ENCODE data around the gene UNC45B.
"Not testable (repeated sequence)": the region's sequence is repeated elsewhere in the genome, so short reads cannot be mapped to it uniquely, and the experiment has no call there.

UNC45B gene

GRCh38 chr17:35169835-35170363, 22.3 kb downstream of the UNC45B start:
- no peak for DNase-seq (ENCODE audit: low read depth in 2 of 3, low spot score in 1 of 3)

- no peak for DNase-seq (ENCODE audit: low read depth in 2 of 3, low spot score in 1 of 3)
Measured at GRCh38 chr17:35170968-35171771, 23.6 kb downstream of the UNC45B start.

GRCh38 chr17:35171834-35172233, 24.2 kb downstream of the UNC45B start:
- DNase-seq (ENCODE audit: low read depth in 2 of 3, low spot score in 1 of 3), result no peak

- not testable (repeated sequence) for DNase-seq (ENCODE audit: low read depth in 2 of 3, low spot score in 1 of 3)
Measured at GRCh38 chr17:35172321-35172720, 24.7 kb downstream of the UNC45B start.

- DNase-seq (ENCODE audit: low read depth in 2 of 3, low spot score in 1 of 3), result no peak
Measured at GRCh38 chr17:35174835-35175334, 27.3 kb downstream of the UNC45B start.

- DNase-seq (ENCODE audit: low read depth in 2 of 3, low spot score in 1 of 3), result no peak
Measured at GRCh38 chr17:35175638-35176415, 28.2 kb downstream of the UNC45B start.

GRCh38 chr17:35176897-35177296, 29.3 kb downstream of the UNC45B start:
- no peak for DNase-seq (ENCODE audit: low read depth in 2 of 3, low spot score in 1 of 3)

- not testable (repeated sequence) for DNase-seq (ENCODE audit: low read depth in 2 of 3, low spot score in 1 of 3)
Measured at GRCh38 chr17:35179379-35179778, 31.8 kb downstream of the UNC45B start.

GRCh38 chr17:35183332-35183731, 35.7 kb downstream of the UNC45B start:
- DNase-seq (ENCODE audit: low read depth in 2 of 3, low spot score in 1 of 3), result no peak

GRCh38 chr17:35184274-35184673, 36.7 kb downstream of the UNC45B start:
- DNase-seq (ENCODE audit: low read depth in 2 of 3, low spot score in 1 of 3), result no peak

GRCh38 chr17:35185849-35186248, 38.2 kb downstream of the UNC45B start:
- no peak for DNase-seq (ENCODE audit: low read depth in 2 of 3, low spot score in 1 of 3)

GRCh38 chr17:35187481-35187880, 39.9 kb downstream of the UNC45B start:
- no peak for DNase-seq (ENCODE audit: low read depth in 2 of 3, low spot score in 1 of 3)

- DNase-seq (ENCODE audit: low read depth in 2 of 3, low spot score in 1 of 3), result no peak
Measured at GRCh38 chr17:35188111-35188510, 40.5 kb downstream of the UNC45B start.

- no peak for DNase-seq (ENCODE audit: low read depth in 2 of 3, low spot score in 1 of 3)
Measured at GRCh38 chr17:35189291-35189690, 41.7 kb downstream of the UNC45B start.

GRCh38 chr17:35191001-35191695, 43.5 kb downstream of the UNC45B start:
- no peak for DNase-seq (ENCODE audit: low read depth in 2 of 3, low spot score in 1 of 3)

GRCh38 chr17:35192708-35193107, 45.1 kb downstream of the UNC45B start:
- DNase-seq (ENCODE audit: low read depth in 2 of 3, low spot score in 1 of 3), result no peak

GRCh38 chr17:35194001-35194400, 46.4 kb downstream of the UNC45B start, which contains the start of gene SLC35G3:
Gene SLC35G3 (minus strand): TSS chr17:35194393. CDS start chr17:35194307, 86 bp downstream.
- not testable (repeated sequence) for DNase-seq (ENCODE audit: low read depth in 2 of 3, low spot score in 1 of 3)

GRCh38 chr17:35195062-35195461, 47.4 kb downstream of the UNC45B start:
- not testable (repeated sequence) for DNase-seq (ENCODE audit: low read depth in 2 of 3, low spot score in 1 of 3)

- not testable (repeated sequence) for DNase-seq (ENCODE audit: low read depth in 2 of 3, low spot score in 1 of 3)
Measured at GRCh38 chr17:35202582-35202981, 55.0 kb downstream of the UNC45B start.

GRCh38 chr17:35210741-35211140, 63.1 kb downstream of the UNC45B start:
- DNase-seq (ENCODE audit: low read depth in 2 of 3, low spot score in 1 of 3), result no peak

- no peak for DNase-seq (ENCODE audit: low read depth in 2 of 3, low spot score in 1 of 3)
Measured at GRCh38 chr17:35212668-35213067, 65.1 kb downstream of the UNC45B start.

Measured in stimulated activated CD4-positive, alpha-beta T cell treated with anti-CD3 and anti-CD28 coated beads, Interleukin-12 subunit alpha, Interleukin-12 subunit beta, amount 100 ng/mL, for 48 hours (primary cell).